GM21529 (cell line): Measurements from ENCODE around the gene NUP188.

Experiments
- ATAC-seq: cut with Tn5 transposase; IDR thresholded peaks from one replicate; pipeline ENCODE4 v1.9.1; 2021; ENCODE audit not compliant: unreplicated experiment

The NUP188 gene

GRCh38 chr9:128913048-128913900 is 34.2 kb upstream of the NUP188 start:
- no peak for ATAC-seq

- no peak for ATAC-seq
These were observed 33.3 kb upstream of the NUP188 start for GRCh38 chr9:128913995-128914772.

GRCh38 chr9:128916204-128916603 is 31.3 kb upstream of the NUP188 start:
- ATAC-seq: no peak

- no peak for ATAC-seq
These were observed 30.8 kb upstream of the NUP188 start for GRCh38 chr9:128916745-128917144.

- no peak for ATAC-seq
These were observed 30.2 kb upstream of the NUP188 start for GRCh38 chr9:128917151-128917849.

- no peak for ATAC-seq
These were observed 28.6 kb upstream of the NUP188 start for GRCh38 chr9:128918921-128919320.

- ATAC-seq: no peak
These were observed 28.0 kb upstream of the NUP188 start for GRCh38 chr9:128919402-128920089.

- ATAC-seq: no peak
These were observed 27.0 kb upstream of the NUP188 start, which contains the start of gene PHYHD1 for GRCh38 chr9:128920381-128921058. PHYHD1 (plus strand) TSS chr9:128920982; CDS start chr9:128922324, 1,342 bp downstream.

- no peak for ATAC-seq
These were observed 25.4 kb upstream of the NUP188 start for GRCh38 chr9:128921881-128922763.

GRCh38 chr9:128923493-128923883 is 24.0 kb upstream of the NUP188 start:
- ATAC-seq: no peak

GRCh38 chr9:128927731-128928411 is 19.6 kb upstream of the NUP188 start:
- ATAC-seq: no peak

GRCh38 chr9:128928624-128929023 is 18.9 kb upstream of the NUP188 start:
- ATAC-seq: no peak

- ATAC-seq: no peak
These were observed 17.9 kb upstream of the NUP188 start for GRCh38 chr9:128929560-128929959.

GRCh38 chr9:128933731-128934130 is 13.8 kb upstream of the NUP188 start:
- ATAC-seq: no peak

GRCh38 chr9:128936171-128936865 is 11.2 kb upstream of the NUP188 start:
- no peak for ATAC-seq

- ATAC-seq: no peak
These were observed 10.0 kb upstream of the NUP188 start for GRCh38 chr9:128937310-128938165.

GRCh38 chr9:128940271-128940921 is 7.1 kb upstream of the NUP188 start:
- ATAC-seq: no peak
